Measurements from ENCODE around the gene NBEA.

DNA sequence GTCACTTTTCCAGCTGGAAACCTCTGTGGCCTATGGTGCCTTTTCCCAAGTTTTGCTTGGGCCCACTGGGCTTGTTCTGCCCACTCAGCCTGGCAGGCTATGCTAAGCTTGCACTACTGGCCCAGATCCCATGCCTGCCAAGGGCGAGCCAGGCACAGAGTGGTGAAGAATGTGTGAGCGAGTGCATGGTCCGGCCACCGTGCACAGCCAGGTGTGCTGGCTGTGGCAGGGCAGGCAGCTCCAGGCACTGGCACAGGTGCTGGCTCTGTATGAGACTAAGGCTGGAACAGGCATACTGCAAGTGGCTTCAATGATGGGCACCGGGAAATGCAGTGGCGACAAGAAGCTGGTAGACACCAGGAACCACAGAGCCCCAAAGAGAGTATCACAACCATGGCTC is 584.5 kb downstream of the NBEA start:
- TF ChIP-seq RAD21 (IDR thresholded peaks at IDR 0.05; ENCODE audit: low read depth) (no peak), CEBPB (IDR thresholded peaks at IDR 0.05) (no peak)

Data from Ishikawa (cell line).